Activated CD4-positive, alpha-beta T cell treated with anti-CD3 and anti-CD28 coated beads, Interleukin-10, Interleukin-2, amounts not matched to agents 100 ng/mL and 50 ng/mL, durations not matched to agents 16 hours and 8 hours (primary cell): Measurements from ENCODE around the gene ETF1.

ENCODE experiments used
- DNase-seq: peaks from one replicate; pipeline ENCODE4 v3.0.0-alpha.2; 2020

ETF1 gene

GRCh38 chr5:138560971-138561370, 17.9 kb upstream of the ETF1 start:
- no peak for DNase-seq

- DNase-seq = no peak
Measured at GRCh38 chr5:138559937-138560336, 16.9 kb upstream of the ETF1 start.

GRCh38 chr5:138557677-138558076, 14.6 kb upstream of the ETF1 start:
- no peak for DNase-seq

GRCh38 chr5:138554143-138554542, 11.1 kb upstream of the ETF1 start:
- DNase-seq = no peak

GRCh38 chr5:138553437-138554095, 10.5 kb upstream of the ETF1 start:
- no peak for DNase-seq

GRCh38 chr5:138552657-138553056, 9.6 kb upstream of the ETF1 start:
- no peak for DNase-seq

DNA sequence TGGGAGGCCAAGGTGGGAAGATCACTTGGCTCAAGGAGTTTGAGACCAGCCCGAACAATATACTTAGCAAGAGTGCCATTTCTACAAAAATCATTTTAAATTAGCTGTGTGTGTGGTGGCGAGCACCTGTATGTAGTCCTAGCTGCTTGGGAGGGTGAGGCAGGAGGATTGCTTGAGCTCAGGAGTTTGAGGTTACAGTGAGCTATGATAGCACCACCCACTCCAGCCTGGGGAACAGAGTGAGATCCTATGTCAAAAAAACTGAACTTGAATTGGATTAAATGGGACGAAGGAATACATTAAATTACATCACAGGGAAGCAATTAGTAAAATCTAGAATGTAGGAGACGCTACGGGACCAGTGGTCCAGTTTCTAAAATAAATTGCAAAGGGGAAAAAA, 6.4 kb upstream of the ETF1 start:
- no peak for DNase-seq

DNA sequence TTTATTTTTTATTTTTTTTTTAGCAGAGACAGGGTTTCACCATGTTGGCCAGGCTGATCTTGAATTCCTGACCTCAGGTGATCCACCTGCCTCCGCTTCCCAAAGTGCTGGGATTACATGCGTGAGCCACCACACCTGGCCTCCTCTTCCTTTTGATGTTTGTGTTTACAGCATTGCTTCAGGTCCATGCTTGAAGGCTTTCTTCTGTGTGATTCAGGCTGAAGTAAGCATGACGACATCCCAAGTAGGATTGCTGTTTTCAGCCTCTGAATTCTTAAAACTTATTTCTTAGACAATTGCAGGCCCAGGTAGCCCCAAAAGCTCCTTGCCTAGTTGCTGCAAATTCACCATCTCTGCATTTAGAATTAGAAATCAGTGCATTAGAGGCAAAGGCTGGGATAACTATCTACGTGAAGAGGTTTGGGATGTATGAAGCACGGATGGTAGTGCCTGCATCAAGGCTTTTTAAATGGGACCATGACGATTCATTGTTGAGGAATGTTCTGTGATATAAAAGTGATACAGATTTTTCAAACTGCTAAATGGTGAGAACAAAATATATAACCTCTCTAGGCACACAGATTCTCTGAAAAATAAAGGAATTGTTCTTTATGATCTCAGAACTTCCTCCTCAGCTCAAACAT, 3.0 kb upstream of the ETF1 start:
- DNase-seq = no peak

- peak; percentile 16 for DNase-seq
Measured at GRCh38 chr5:138544181-138545134, 1.4 kb upstream of the ETF1 start.

DNA sequence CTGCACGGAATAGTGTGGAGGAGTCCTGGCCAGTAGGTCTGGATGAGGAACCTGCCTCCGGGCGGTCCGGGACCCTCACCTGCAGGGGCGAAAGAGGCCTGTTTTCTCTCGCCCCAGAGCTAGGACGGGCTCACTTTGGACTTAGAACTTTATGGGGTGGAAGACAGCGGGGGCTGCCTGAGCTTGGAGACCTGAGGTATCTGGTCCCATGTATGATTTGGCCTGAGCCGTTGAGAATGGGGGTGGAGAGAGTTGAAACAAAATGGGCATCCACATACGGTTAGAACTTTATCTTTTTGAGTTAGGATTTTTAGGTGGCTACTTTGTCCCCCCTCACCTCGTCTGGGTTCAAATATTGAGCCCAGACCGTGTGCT, 681 bp upstream of the ETF1 start:
- DNase-seq = no peak

GRCh38 chr5:138542180-138542955, 668 bp downstream of the ETF1 start:
- peak; percentile 13 for DNase-seq

- DNase-seq = peak; percentile 12
Measured at GRCh38 chr5:138541511-138542179, 1.4 kb downstream of the ETF1 start.

DNA sequence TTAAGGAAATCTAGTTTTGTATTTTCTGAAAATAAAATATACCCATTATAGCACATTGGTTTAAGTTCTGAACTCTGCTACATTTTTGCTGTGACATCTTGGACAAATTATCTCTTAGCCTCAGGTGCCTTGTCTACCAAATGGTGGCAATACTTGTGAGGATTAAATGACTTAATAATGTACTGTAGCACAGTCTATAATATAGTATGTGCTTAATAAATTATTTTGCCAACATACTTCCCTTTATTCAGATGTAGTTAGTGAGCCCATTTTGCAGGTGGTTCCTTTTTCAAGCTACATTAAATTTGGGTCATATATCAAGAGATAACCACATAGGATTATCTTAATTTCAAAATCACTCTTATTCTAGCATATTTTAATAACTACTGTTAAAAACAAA, 3.2 kb downstream of the ETF1 start:
- DNase-seq = no peak

- no peak for DNase-seq
Measured at GRCh38 chr5:138538943-138539627, 4.0 kb downstream of the ETF1 start.

GRCh38 chr5:138536665-138537315, 6.2 kb downstream of the ETF1 start:
- peak; percentile 19 for DNase-seq

- no peak for DNase-seq
Measured at GRCh38 chr5:138536215-138536614, 6.8 kb downstream of the ETF1 start.

- DNase-seq = no peak
Measured at GRCh38 chr5:138533973-138534941, 8.8 kb downstream of the ETF1 start.

DNA sequence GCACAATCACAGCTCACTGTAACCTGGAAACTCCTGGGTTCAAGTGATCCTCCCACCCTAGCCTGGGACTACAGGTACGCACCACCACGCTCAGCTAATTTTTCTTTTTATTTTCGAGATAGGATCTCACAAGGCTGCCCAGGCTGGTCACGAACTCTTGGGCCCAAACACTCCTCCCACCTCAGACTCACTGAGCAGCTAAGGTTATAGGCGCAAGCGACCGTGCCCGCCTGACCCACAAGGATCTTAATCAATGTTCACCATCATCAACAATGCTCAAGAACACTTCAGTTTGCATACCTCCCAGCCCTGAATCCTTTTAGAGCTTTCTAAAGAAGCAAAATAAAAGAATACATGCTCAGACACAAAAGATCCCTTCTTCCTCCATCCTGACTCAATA, 13.2 kb downstream of the ETF1 start:
- DNase-seq = no peak

DNA sequence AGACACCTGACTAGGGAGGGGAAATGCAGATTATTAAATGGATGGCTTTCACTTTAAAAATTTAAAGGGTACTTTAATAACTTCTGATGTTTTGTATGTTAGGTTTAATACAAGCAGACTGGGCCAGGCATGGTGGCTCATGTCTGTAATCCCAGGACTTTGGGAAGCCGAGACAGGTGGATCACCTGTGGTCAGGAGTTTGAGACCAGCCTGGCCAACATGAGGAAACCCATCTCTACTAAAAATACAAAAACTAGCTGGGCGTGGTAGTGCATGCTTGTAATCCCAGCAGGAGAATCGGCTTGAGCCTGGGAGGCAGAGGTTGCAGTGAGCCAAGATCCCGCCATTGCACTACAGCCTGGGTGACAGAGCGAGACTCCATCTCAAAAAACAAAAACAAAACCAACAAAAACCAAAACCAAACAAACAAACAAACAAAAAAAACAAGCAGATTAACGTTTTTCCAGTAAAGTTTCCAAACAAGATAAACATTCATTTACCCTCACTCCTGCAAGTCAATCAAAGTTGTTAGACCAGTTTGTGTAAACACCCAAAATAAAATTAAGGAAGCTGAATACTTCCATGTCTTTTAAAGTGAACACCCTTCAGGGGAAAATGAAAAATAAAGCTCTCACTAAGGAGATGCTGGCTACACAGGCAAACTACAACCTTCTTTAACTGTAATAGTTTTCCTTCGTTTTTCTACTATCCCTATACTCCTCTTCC, 14.1 kb downstream of the ETF1 start:
- no peak for DNase-seq
